Smooth muscle cell (in vitro differentiated cells): ENCODE measurements around the gene CTIF. TPM values are rescaled to one million over a fixed set of nuclear protein-coding genes. Genes with fewer than 3 reads are reported as not detected.

Source experiments
- DNase-seq: peaks from one replicate; lab custom pipeline; 2025; ENCODE audit not compliant: unreplicated experiment; lab: John Stamatoyannopoulos, UW
- H2AFZ ChIP-seq: fragments of 200-600 bp; sonication (generic); 2 replicates; pipeline ENCODE4 v1.6.0; 2016; ENCODE audit warnings: antibody characterized with exemption, low read depth, mild to moderate bottlenecking
- H3F3A ChIP-seq: fragments of 200-600 bp; sonication (generic); 2 replicates; pipeline ENCODE4 v1.6.0; 2017; ENCODE audit warnings: antibody characterized with exemption, low read depth
- H3K27ac ChIP-seq: fragments of 200-600 bp; sonication (generic); 2 replicates; pipeline ENCODE4 v1.5.1; 2016; ENCODE audit warnings: low read depth, mild to moderate bottlenecking
- H3K27me3 ChIP-seq: fragments of 200-600 bp; sonication (generic); 2 replicates; pipeline ENCODE4 v1.6.1; 2016; ENCODE audit warnings: low read depth, mild to moderate bottlenecking
- H3K36me3 ChIP-seq: fragments of 200-600 bp; sonication (generic); 2 replicates; pipeline ENCODE4 v1.5.1; 2016; ENCODE audit warnings: low read depth
- H3K4me1 ChIP-seq: fragments of 200-600 bp; sonication (generic); 2 replicates; pipeline ENCODE4 v1.5.1; 2016; ENCODE audit warnings: low read depth
- H3K4me2 ChIP-seq: fragments of 200-600 bp; sonication (generic); 2 replicates; pipeline ENCODE4 v1.6.0; 2016; ENCODE audit warnings: mild to moderate bottlenecking
- H3K4me3 ChIP-seq: fragments of 200-600 bp; sonication (generic); 2 replicates; pipeline ENCODE4 v1.5.1; 2016; ENCODE audit warnings: mild to moderate bottlenecking
- H3K79me2 ChIP-seq: fragments of 200-600 bp; sonication (generic); 2 replicates; pipeline ENCODE4 v1.6.0; 2016; ENCODE audit warnings: low read depth, mild to moderate bottlenecking
- H3K9ac ChIP-seq: fragments of 200-600 bp; sonication (generic); 2 replicates; pipeline ENCODE4 v1.6.0; 2016; ENCODE audit warnings: low read depth
- H3K9me3 ChIP-seq: fragments of 200-600 bp; sonication (generic); replicated peaks from 2 replicates; pipeline ENCODE4 v1.5.1; 2016; ENCODE audit warnings: low read depth
- H4K20me1 ChIP-seq: fragments of 200-600 bp; sonication (generic); 2 replicates; pipeline ENCODE4 v1.6.0; 2016; ENCODE audit warnings: low read depth
- WGBS: methylation state at CpG from one replicate; pipeline ENCODE4 v1.1.7; 2016; ENCODE audit warnings: low lambda C conversion rate; 5-methylcytosine and 5-hydroxymethylcytosine counted together
- polyA plus RNA-seq: library from polyadenylated mRNA; unstranded; fragments of >200 nt; fragmentation: Nextera tagmentation; extraction: Ambion mirVana; gene quantifications from 2 replicates; pipeline ENCODE4 v1.2.1, GENCODE V29; 2016
- total RNA-seq: library from RNA; depleted of rRNA; stranded (reverse); fragments of >200 nt; gene quantifications from 2 replicates; pipeline ENCODE4 v1.2.3, GENCODE V29; 2014
- TF ChIP-seq, protein P1 (sequence below): fragments of 200-600 bp; sonication (generic); IDR thresholded peaks from 2 replicates; pipeline ENCODE4 v1.5.1; 2017; ENCODE audit warnings: borderline replicate concordance, mild to moderate bottlenecking, antibody characterized with exemption; ENCODE audit not compliant: insufficient read depth, poor library complexity, severe bottlenecking

Gene CTIF
- total and polyA plus RNA-seq, 2 experiments from 2014 or later, result 22.2 to 25.3 TPM

DNA sequence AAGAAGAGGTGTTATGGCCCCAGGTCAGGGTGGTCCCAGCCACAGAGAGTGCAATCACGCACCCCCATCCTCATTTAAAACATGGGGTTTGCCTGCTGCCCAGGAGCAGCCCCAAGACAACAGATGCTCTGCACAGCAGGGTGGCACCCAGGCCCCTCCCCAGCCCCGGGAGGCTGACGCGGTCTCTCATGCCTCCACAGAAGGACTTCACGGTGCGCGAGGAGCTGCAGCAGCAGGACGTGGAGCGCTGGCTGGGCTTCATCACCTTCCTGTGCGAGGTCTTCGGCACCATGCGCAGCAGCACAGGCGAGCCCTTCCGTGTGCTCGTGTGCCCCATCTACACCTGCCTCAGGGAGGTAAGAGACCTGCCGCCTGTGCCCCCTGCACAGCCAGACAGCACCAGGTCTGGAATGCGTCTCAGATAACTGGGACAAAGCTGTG is 278.2 kb downstream of the CTIF start:
- H3K27me3 ChIP-seq, result no peaks in the 10 kb centered on the region
- H3K4me3 ChIP-seq, result no peak overlapping the region
- H3K27ac ChIP-seq, result no peak overlapping the region
- H3K4me2 ChIP-seq, result no peak overlapping the region
- TF ChIP-seq, protein P1, sequence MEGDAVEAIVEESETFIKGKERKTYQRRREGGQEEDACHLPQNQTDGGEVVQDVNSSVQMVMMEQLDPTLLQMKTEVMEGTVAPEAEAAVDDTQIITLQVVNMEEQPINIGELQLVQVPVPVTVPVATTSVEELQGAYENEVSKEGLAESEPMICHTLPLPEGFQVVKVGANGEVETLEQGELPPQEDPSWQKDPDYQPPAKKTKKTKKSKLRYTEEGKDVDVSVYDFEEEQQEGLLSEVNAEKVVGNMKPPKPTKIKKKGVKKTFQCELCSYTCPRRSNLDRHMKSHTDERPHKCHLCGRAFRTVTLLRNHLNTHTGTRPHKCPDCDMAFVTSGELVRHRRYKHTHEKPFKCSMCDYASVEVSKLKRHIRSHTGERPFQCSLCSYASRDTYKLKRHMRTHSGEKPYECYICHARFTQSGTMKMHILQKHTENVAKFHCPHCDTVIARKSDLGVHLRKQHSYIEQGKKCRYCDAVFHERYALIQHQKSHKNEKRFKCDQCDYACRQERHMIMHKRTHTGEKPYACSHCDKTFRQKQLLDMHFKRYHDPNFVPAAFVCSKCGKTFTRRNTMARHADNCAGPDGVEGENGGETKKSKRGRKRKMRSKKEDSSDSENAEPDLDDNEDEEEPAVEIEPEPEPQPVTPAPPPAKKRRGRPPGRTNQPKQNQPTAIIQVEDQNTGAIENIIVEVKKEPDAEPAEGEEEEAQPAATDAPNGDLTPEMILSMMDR, result no peak
- no peaks in the 10 kb centered on the region for H3K4me1 ChIP-seq
- 98% methylated on average over 17 of the region's 17 CpGs for WGBS
- no peak overlapping the region for H3K9ac ChIP-seq
- DNase-seq, result no peak
- no peaks in the 10 kb centered on the region for H3F3A ChIP-seq
- no peak overlapping the region for H2AFZ ChIP-seq
- no peaks in the 10 kb centered on the region for H3K9me3 ChIP-seq
- H3K36me3 ChIP-seq, result peaks cover 3% of the 10 kb centered on the region
- no peaks in the 10 kb centered on the region for H4K20me1 ChIP-seq
- H3K79me2 ChIP-seq, result peaks cover 3% of the 10 kb centered on the region

- no peaks in the 10 kb centered on the region for H3F3A ChIP-seq
- H3K79me2 ChIP-seq, result peaks cover 11% of the 10 kb centered on the region
- TF ChIP-seq, protein P1, result no peak
- WGBS, result 95% methylated on average over 18 of the region's 18 CpGs
- H3K9me3 ChIP-seq, result no peaks in the 10 kb centered on the region
- H2AFZ ChIP-seq, result no peak overlapping the region
- H3K27ac ChIP-seq, result no peak overlapping the region
- H3K27me3 ChIP-seq, result no peaks in the 10 kb centered on the region
- no peak overlapping the region for H3K4me2 ChIP-seq
- H3K36me3 ChIP-seq, result peaks cover 3% of the 10 kb centered on the region
- no peak overlapping the region for H3K9ac ChIP-seq
- H3K4me1 ChIP-seq, result no peaks in the 10 kb centered on the region
- no peak overlapping the region for H3K4me3 ChIP-seq
- no peak for DNase-seq
- no peaks in the 10 kb centered on the region for H4K20me1 ChIP-seq
These were observed 279.8 kb downstream of the CTIF start for GRCh38 chr18:48818329-48819254.

DNA sequence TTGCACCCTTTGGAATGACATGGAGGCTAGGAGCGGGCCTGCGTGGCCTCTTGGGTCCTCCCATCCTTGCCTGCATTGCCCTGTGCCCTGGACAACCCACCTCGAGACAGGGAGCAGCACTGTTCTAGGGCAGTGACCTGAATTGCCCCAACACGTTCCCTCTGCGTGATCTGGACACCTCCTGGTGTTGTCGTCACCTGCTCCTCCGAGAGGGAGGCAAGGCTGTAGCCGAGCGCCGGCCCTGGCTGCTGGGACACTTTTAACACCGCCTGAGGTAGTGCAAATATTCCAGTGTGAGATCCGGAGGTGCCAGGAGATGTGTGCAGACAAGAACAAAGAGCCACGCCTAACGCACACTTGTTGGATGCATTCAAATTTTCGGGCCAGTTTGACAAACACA is 280.4 kb downstream of the CTIF start:
- Histone ChIP-seq H4K20me1 (no peaks in the 10 kb centered on the region), H3K27me3 (no peaks in the 10 kb centered on the region), H3K4me1 (no peaks in the 10 kb centered on the region), H2AFZ (no peak overlapping the region), H3K27ac (no peak overlapping the region), H3K9ac (no peak overlapping the region), H3K79me2 (peaks cover 15% of the 10 kb centered on the region), H3K4me2 (no peak overlapping the region), H3K36me3 (peaks cover 3% of the 10 kb centered on the region), H3F3A (no peaks in the 10 kb centered on the region), H3K4me3 (no peak overlapping the region), H3K9me3 (no peaks in the 10 kb centered on the region)
- DNase-seq, result no peak
- TF ChIP-seq, protein P1, result no peak
- WGBS, result 95% methylated on average over 15 of the region's 15 CpGs
